ENCODE measurements around the gene KCNE1. TPM values are rescaled to one million over a fixed set of nuclear protein-coding genes. Genes with fewer than 3 reads are reported as not detected.
A peak's percentile ranks its signal among the peaks of the same experiment; 100 is the strongest.

Gene KCNE1
- total and polyA plus RNA-seq, 10 of the 15 experiments (the other 5 are each of a cell fraction or from before 2014, with no cell fraction given) = 0.06 to 0.18 (median 0.09) TPM; not detected in 5

DNA sequence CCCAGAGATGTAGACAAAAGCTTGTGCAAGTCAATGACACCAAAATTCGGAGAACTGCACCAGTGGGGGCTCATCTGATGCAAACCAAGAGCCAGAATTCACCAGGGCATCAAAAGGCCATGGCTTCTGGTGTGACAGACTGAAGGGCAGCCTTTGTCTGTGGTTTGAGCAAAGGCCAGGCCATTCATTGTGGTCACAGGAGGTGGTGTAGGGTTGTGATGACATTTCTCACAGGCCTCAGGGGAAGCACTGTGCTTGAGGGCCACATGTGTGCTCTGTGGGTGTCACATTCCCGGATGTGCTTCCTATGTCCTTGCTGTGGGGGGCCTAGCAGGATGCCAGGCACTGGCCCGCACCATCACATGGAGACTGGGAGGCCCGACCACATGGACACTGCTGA, 22.5 kb upstream of the KCNE1 start (continued):
- TF ChIP-seq BCL11A (IDR thresholded peaks at IDR 0.05; ENCODE audit: low read depth, low read length) = 0 out of 2 replicates have a peak, but pooled peaks have one; percentile 46

GRCh38 chr21:34533938-34534337, 21.9 kb upstream of the KCNE1 start:
- WGBS (ENCODE audit: insufficient coverage, insufficient replicate concordance, low lambda C conversion rate, missing lambda C conversion rate) = 97% methylated on average over 3 of the region's 3 CpGs
- Histone ChIP-seq H3K9ac (ENCODE audit: control insufficient read depth, insufficient read depth, low read length) (no peak overlapping the region), H3K4me3 (no peak overlapping the region), H3K27ac (ENCODE audit: control insufficient read depth, insufficient read depth) (no peak overlapping the region), H3K79me2 (ENCODE audit: control insufficient read depth, insufficient read depth, low read length) (no peaks in the 10 kb centered on the region), H3K4me2 (ENCODE audit: control insufficient read depth, insufficient read depth) (no peak overlapping the region), H3K36me3 (ENCODE audit: control insufficient read depth in 2 of 2, insufficient read depth in 2 of 2, low read length in 1 of 2) (no peaks in the 10 kb centered on the region), H3K4me1 (ENCODE audit: control insufficient read depth, insufficient read depth, low read length) (peaks cover 12% of the 10 kb centered on the region), H3K9me3 (replicated peaks; ENCODE audit: control insufficient read depth, insufficient read depth, low read length) (no peaks in the 10 kb centered on the region), H4K20me1 (ENCODE audit: control insufficient read depth, insufficient read depth) (no peaks in the 10 kb centered on the region), H2AFZ (ENCODE audit: control insufficient read depth, low read depth, low read length) (no peak overlapping the region), H3K27me3 (replicated peaks in 1 of 2; ENCODE audit: control insufficient read depth in 2 of 2, insufficient read depth in 2 of 2, low read length in 1 of 2) (no peaks in the 10 kb centered on the region)
- in situ Hi-C loops (cut with MboI) (no loop called here), intact Hi-C loops (cut with micrococcal nuclease; ENCODE audit: unreplicated experiment) (no loop called here)
- no TSS peak for BruUV-seq (replicated peaks)
- ChIA-PET POLR2A (no interaction called here), SMC1A (ENCODE audit: uncharacterized antibody, unreplicated experiment) (interaction anchor here (0.7 to 1.1 kb wide), 3 partner anchors 9 to 27 kb away, joined by 3 to 4 read pairs (median 3); no protein-coding TSS in a partner anchor), CTCF (interaction anchor here (0.9 kb wide), 1 partner anchor 68 kb away, joined by 3 read pairs; no protein-coding TSS in a partner anchor), RAD21 (ENCODE audit: unreplicated experiment) (no interaction called here)
- DNase-seq (ENCODE audit: low read depth, low spot score) (no peak), FAIRE-seq (no peak), ATAC-seq (no peak)
- TF ChIP-seq NR2C1 (IDR thresholded peaks at IDR 0.05) (no peak), ESRRA (IDR thresholded peaks at IDR 0.05; ENCODE audit: low read length) (no peak), DPF2 (IDR thresholded peaks at IDR 0.05) (no peak), SIN3A (IDR thresholded peaks at IDR 0.05; ENCODE audit: low read depth, low read length) (no peak), YBX1 (IDR thresholded peaks at IDR 0.05) (no peak), IRF5 (IDR thresholded peaks at IDR 0.05; ENCODE audit: borderline replicate concordance) (no peak), MTA3 (IDR thresholded peaks at IDR 0.05; ENCODE audit: borderline replicate concordance, low read length) (no peak), POLR2A (IDR thresholded peaks at IDR 0.05; ENCODE audit: low read depth, low read length) (no peak), SMAD5 (IDR thresholded peaks at IDR 0.05; ENCODE audit: low read depth) (no peak), SREBF1 (IDR thresholded peaks at IDR 0.05; ENCODE audit: low read length) (no peak), NFIC (IDR thresholded peaks at IDR 0.05; ENCODE audit: low read depth, low read length) (no peak), CEBPZ (IDR thresholded peaks at IDR 0.05; ENCODE audit: low read depth, low read length) (no peak), BRCA1 (IDR thresholded peaks at IDR 0.05; ENCODE audit: low read depth, low read length) (no peak), SIX5 (IDR thresholded peaks at IDR 0.05; ENCODE audit: low read depth, low read length, severe bottlenecking) (no peak), HDAC2 (IDR thresholded peaks at IDR 0.05) (no peak), RCOR1 (conservative IDR thresholded peaks at IDR 0.05; ENCODE audit: low read depth, low read length) (no peak), RFX5 (IDR thresholded peaks at IDR 0.05; ENCODE audit: low read depth, low read length) (no peak), ZNF217 (IDR thresholded peaks at IDR 0.05) (no peak)
- TF ChIP-seq, protein P1, sequence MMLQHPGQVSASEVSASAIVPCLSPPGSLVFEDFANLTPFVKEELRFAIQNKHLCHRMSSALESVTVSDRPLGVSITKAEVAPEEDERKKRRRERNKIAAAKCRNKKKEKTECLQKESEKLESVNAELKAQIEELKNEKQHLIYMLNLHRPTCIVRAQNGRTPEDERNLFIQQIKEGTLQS (IDR thresholded peaks at IDR 0.05; ENCODE audit: borderline replicate concordance, extremely low read depth, low read depth, low read length) = no peak
- TF ChIP-seq, protein P2, sequence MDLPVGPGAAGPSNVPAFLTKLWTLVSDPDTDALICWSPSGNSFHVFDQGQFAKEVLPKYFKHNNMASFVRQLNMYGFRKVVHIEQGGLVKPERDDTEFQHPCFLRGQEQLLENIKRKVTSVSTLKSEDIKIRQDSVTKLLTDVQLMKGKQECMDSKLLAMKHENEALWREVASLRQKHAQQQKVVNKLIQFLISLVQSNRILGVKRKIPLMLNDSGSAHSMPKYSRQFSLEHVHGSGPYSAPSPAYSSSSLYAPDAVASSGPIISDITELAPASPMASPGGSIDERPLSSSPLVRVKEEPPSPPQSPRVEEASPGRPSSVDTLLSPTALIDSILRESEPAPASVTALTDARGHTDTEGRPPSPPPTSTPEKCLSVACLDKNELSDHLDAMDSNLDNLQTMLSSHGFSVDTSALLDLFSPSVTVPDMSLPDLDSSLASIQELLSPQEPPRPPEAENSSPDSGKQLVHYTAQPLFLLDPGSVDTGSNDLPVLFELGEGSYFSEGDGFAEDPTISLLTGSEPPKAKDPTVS (IDR thresholded peaks at IDR 0.05; ENCODE audit: low read depth, low read length) = no peak

Measured in GM12878 (cell line).